Choroid plexus epithelial cell (primary cell): Measurements from ENCODE around the gene FMN1.
A peak's percentile ranks its signal among the peaks of the same experiment; 100 is the strongest.

Experiments
- DNase-seq: peaks from one replicate; pipeline ENCODE4 v3.0.0-alpha.2; 2010; ENCODE audit warnings: low read depth
- H3K4me3 ChIP-seq: 2 replicates; pipeline ENCODE4 v1.5.1; 2011; ENCODE audit warnings: low read depth, mild to moderate bottlenecking, control low read depth, low read length, moderate library complexity
- TF ChIP-seq, protein P1 (sequence below): conservative IDR thresholded peaks from 2 replicates; pipeline ENCODE4 v1.5.1; 2011; ENCODE audit warnings: low read depth, mild to moderate bottlenecking, control low read depth, inconsistent platforms, low read length, moderate library complexity

Gene FMN1

DNA sequence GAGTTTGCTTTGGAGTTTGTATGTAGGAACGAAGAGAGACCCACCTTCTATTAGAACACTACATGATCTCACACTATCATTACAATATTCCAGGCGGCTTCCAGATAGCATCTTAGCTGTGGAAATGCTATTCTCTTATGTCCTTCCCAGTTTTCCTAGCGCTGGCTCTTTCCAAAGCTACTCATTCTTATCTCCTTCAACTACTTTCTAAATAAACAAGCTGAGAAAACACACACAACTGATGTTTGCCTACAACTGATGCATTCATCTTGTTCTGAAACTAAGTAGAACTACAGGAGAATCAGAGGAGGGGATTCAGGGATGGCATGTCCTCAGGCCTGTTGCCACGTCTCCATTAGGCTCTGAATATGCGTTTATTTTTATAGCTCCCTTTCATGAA lies 367.8 kb downstream of the FMN1 start:
- H3K4me3 ChIP-seq, result no peak overlapping the region
- no peak for DNase-seq
- TF ChIP-seq, protein P1, sequence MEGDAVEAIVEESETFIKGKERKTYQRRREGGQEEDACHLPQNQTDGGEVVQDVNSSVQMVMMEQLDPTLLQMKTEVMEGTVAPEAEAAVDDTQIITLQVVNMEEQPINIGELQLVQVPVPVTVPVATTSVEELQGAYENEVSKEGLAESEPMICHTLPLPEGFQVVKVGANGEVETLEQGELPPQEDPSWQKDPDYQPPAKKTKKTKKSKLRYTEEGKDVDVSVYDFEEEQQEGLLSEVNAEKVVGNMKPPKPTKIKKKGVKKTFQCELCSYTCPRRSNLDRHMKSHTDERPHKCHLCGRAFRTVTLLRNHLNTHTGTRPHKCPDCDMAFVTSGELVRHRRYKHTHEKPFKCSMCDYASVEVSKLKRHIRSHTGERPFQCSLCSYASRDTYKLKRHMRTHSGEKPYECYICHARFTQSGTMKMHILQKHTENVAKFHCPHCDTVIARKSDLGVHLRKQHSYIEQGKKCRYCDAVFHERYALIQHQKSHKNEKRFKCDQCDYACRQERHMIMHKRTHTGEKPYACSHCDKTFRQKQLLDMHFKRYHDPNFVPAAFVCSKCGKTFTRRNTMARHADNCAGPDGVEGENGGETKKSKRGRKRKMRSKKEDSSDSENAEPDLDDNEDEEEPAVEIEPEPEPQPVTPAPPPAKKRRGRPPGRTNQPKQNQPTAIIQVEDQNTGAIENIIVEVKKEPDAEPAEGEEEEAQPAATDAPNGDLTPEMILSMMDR, result no peak

- peak overlapping the region; percentile 37 for H3K4me3 ChIP-seq
- TF ChIP-seq, protein P1, result no peak
- peak; percentile 69 for DNase-seq
These were observed 369.3 kb downstream of the FMN1 start for GRCh38 chr15:32825219-32825618.

DNA sequence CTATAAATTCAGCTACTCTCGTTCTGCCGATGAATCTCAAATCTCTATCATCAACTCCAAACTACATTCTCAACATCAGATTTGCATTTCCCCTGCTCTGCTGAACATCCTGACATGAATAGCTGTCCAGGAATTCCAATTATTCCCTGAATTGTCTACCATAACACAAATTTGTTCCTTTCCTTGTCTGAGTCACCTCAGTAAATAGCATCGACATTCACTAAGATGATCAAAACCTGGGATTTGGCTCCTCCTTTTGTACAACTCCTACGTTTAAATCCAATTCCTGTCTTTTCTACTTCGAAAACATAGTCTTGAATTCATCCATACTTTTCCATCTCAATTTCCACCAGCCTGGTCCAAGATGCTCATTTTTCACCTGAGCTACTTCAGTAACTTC lies 369.7 kb downstream of the FMN1 start:
- peak overlapping the region; percentile 37 for H3K4me3 ChIP-seq
- TF ChIP-seq, protein P1, result no peak
- peak; percentile 88 for DNase-seq

GRCh38 chr15:32823750-32824149 lies 370.8 kb downstream of the FMN1 start:
- no peak overlapping the region for H3K4me3 ChIP-seq
- DNase-seq, result no peak
- TF ChIP-seq, protein P1, result no peak

- no peak overlapping the region for H3K4me3 ChIP-seq
- no peak for DNase-seq
- TF ChIP-seq, protein P1, result no peak
These were observed 371.8 kb downstream of the FMN1 start for GRCh38 chr15:32822739-32823138.

DNA sequence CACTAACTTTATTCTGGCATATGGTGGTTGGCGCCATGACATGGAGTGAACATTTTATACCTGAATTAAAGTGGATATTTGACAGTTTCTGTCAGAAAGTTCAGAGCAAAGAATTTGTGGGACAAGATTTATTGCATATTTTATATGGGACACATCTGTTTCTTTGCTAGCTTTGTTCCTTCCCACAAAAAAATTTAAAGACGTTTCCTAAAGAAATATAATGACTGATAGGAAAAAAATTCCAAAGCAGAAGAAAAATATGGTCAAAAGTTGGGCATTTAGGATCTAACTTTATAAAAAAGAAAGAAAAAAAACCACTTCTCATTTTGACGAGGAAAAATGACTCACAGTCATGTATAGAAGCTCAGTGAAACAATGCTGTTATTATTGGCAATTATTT lies 375.1 kb downstream of the FMN1 start:
- no peak overlapping the region for H3K4me3 ChIP-seq
- DNase-seq, result no peak
- TF ChIP-seq, protein P1, result no peak

GRCh38 chr15:32818758-32819447 lies 375.6 kb downstream of the FMN1 start:
- TF ChIP-seq, protein P1, result no peak
- no peak overlapping the region for H3K4me3 ChIP-seq
- DNase-seq, result peak; percentile 46
